ENCODE data around the gene FBXO34. TPM values are rescaled to one million over a fixed set of nuclear protein-coding genes. Genes with fewer than 3 reads are reported as not detected.
A peak's percentile ranks its signal among the peaks of the same experiment; 100 is the strongest.

FBXO34 gene
- total and polyA plus RNA-seq, 4 experiments from 2014 or later: 33.8 to 44.1 (median 42.9) TPM

GRCh38 chr14:55329999-55330710 lies 58.9 kb downstream of the FBXO34 start:
- no peaks in the 10 kb centered on the region for H3K27me3 Mint-ChIP-seq
- DNase-seq: peak in 1 of 5 donors; percentile 55
- no peaks in the 10 kb centered on the region for H3K9me3 Mint-ChIP-seq
- no peak overlapping the region for H3K4me3 ChIP-seq (ENCODE audit: low read length in 2 of 2)
- no peaks in the 10 kb centered on the region for H3K27me3 ChIP-seq (ENCODE audit: insufficient read depth, low read length)
- H3K27ac Mint-ChIP-seq: peak overlapping the region; percentile 54 to 84 (median 80)
- H3K27ac ChIP-seq (ENCODE audit: low read depth, low read length): no peak overlapping the region
- POLR2A ChIA-PET (ENCODE audit: partially characterized antibody): interaction anchor here (1.5 kb wide), 1 partner anchor 24 kb away, joined by 4 read pairs; no protein-coding TSS in a partner anchor
- CTCF ChIA-PET (ENCODE audit: partially characterized antibody): interaction anchor here (1.0 to 7.2 kb wide), 4 partner anchors 24 to 60 kb away, joined by 4 to 92 read pairs (median 6); partner anchors contain the start of gene FBXO34
- H3K4me3 Mint-ChIP-seq: peak overlapping the region in 7 of 8 donors; percentile 1 to 75 (median 57)
- peaks cover 79% of the 10 kb centered on the region for H3K4me1 ChIP-seq (ENCODE audit: insufficient read depth, low read length)
- H3K36me3 Mint-ChIP-seq: peaks cover 0 to 2% of the 10 kb centered on the region in 2 donors
- no peaks in the 10 kb centered on the region for H3K9me3 ChIP-seq (ENCODE audit: control insufficient read depth in 1 of 2, low read length in 2 of 2)
- intact Hi-C loops (cut with micrococcal nuclease): no loop called here
- no peaks in the 10 kb centered on the region for H3K36me3 ChIP-seq (ENCODE audit: insufficient read depth, low read length)
- peaks cover 59 to 86% (median 73%) of the 10 kb centered on the region in 4 donors for H3K4me1 Mint-ChIP-seq

- no peaks in the 10 kb centered on the region for H3K36me3 ChIP-seq (ENCODE audit: insufficient read depth, low read length)
- intact Hi-C loops (cut with micrococcal nuclease): loop anchor here (1.0 kb wide), 1 partner anchor 21 kb away; no protein-coding TSS in a partner anchor
- peak overlapping the region; percentile 67 for H3K27ac ChIP-seq (ENCODE audit: low read depth, low read length)
- peak overlapping the region; percentile 55 to 56 for H3K4me3 ChIP-seq (ENCODE audit: low read length in 2 of 2)
- Mint-ChIP-seq H3K27ac (peak overlapping the region; percentile 86 to 97 (median 94)), H3K4me3 (peak overlapping the region; percentile 88 to 97 (median 90)), H3K27me3 (no peaks in the 10 kb centered on the region), H3K4me1 (peaks cover 60 to 89% (median 75%) of the 10 kb centered on the region in 4 donors), H3K36me3 (peaks cover 0 to 1% of the 10 kb centered on the region in 2 donors), H3K9me3 (no peaks in the 10 kb centered on the region)
- POLR2A ChIA-PET (ENCODE audit: partially characterized antibody): interaction anchor here (0.6 to 3.7 kb wide), 18 partner anchors 15 to 1936 kb away, joined by 3 to 43 read pairs (median 4); partner anchors contain the start of genes AP5M1, EXOC5, FBXO34 and GCH1
- peak; percentile 38 to 50 (median 42) for DNase-seq
- peaks cover 83% of the 10 kb centered on the region for H3K4me1 ChIP-seq (ENCODE audit: insufficient read depth, low read length)
- H3K27me3 ChIP-seq (ENCODE audit: insufficient read depth, low read length): no peaks in the 10 kb centered on the region
- H3K9me3 ChIP-seq (ENCODE audit: control insufficient read depth in 1 of 2, low read length in 2 of 2): no peaks in the 10 kb centered on the region
- CTCF ChIA-PET (ENCODE audit: partially characterized antibody): interaction anchor here (0.8 to 7.2 kb wide), 14 partner anchors 10 to 282 kb away, joined by 3 to 92 read pairs (median 6); partner anchors contain the start of gene FBXO34
These were observed 61.7 kb downstream of the FBXO34 start for GRCh38 chr14:55332654-55333570.

GRCh38 chr14:55333711-55334485 lies 62.7 kb downstream of the FBXO34 start:
- Histone ChIP-seq H3K27me3 (ENCODE audit: insufficient read depth, low read length) (no peaks in the 10 kb centered on the region), H3K36me3 (ENCODE audit: insufficient read depth, low read length) (no peaks in the 10 kb centered on the region), H3K27ac (ENCODE audit: low read depth, low read length) (peak overlapping the region; percentile 67), H3K4me3 (ENCODE audit: low read length in 2 of 2) (peak overlapping the region; percentile 11 to 37), H3K4me1 (ENCODE audit: insufficient read depth, low read length) (peaks cover 84% of the 10 kb centered on the region), H3K9me3 (ENCODE audit: control insufficient read depth in 1 of 2, low read length in 2 of 2) (no peaks in the 10 kb centered on the region)
- H3K27ac Mint-ChIP-seq: peak overlapping the region; percentile 86 to 97 (median 94)
- CTCF ChIA-PET (ENCODE audit: partially characterized antibody): interaction anchor here (0.8 to 7.2 kb wide), 13 partner anchors 9 to 283 kb away, joined by 3 to 92 read pairs (median 7); partner anchors contain the start of gene FBXO34
- no peaks in the 10 kb centered on the region for H3K27me3 Mint-ChIP-seq
- H3K9me3 Mint-ChIP-seq: no peaks in the 10 kb centered on the region
- POLR2A ChIA-PET (ENCODE audit: partially characterized antibody): interaction anchor here (1.1 to 3.7 kb wide), 13 partner anchors 14 to 1935 kb away, joined by 4 to 43 read pairs (median 7); partner anchors contain the start of genes AP5M1, EXOC5, FBXO34 and GCH1
- H3K4me1 Mint-ChIP-seq: peaks cover 60 to 90% (median 74%) of the 10 kb centered on the region in 4 donors
- intact Hi-C loops (cut with micrococcal nuclease): loop anchor here (1.0 to 2.0 kb wide), 2 partner anchors 13 to 20 kb away; no protein-coding TSS in a partner anchor
- H3K4me3 Mint-ChIP-seq: peak overlapping the region; percentile 81 to 93 (median 89)
- peak in 4 of 5 donors; percentile 37 to 56 (median 40) for DNase-seq
- H3K36me3 Mint-ChIP-seq: peaks cover 0 to 1% of the 10 kb centered on the region in 2 donors

GRCh38 chr14:55336162-55336561 lies 64.9 kb downstream of the FBXO34 start:
- H3K27ac ChIP-seq (ENCODE audit: low read depth, low read length): peak overlapping the region; percentile 36
- ChIA-PET POLR2A (ENCODE audit: partially characterized antibody) (interaction anchor here (0.7 to 3.8 kb wide), 3 partner anchors 12 to 223 kb away, joined by 3 to 47 read pairs (median 4); no protein-coding TSS in a partner anchor), CTCF (ENCODE audit: partially characterized antibody) (interaction anchor here (3.4 to 5.5 kb wide), 2 partner anchors 19 to 65 kb away, joined by 26 to 80 read pairs; partner anchors contain the start of gene FBXO34)
- no peaks in the 10 kb centered on the region for H3K27me3 Mint-ChIP-seq
- peaks cover 84% of the 10 kb centered on the region for H3K4me1 ChIP-seq (ENCODE audit: insufficient read depth, low read length)
- H3K4me1 Mint-ChIP-seq: peaks cover 60 to 90% (median 75%) of the 10 kb centered on the region in 4 donors
- no peaks in the 10 kb centered on the region for H3K9me3 Mint-ChIP-seq
- H3K27ac Mint-ChIP-seq: peak overlapping the region; percentile 66 to 95 (median 89)
- peak overlapping the region; percentile 34 to 83 (median 66) for H3K4me3 Mint-ChIP-seq
- DNase-seq: peak; percentile 31 to 74 (median 53)
- H3K9me3 ChIP-seq (ENCODE audit: control insufficient read depth in 1 of 2, low read length in 2 of 2): no peaks in the 10 kb centered on the region
- no peaks in the 10 kb centered on the region for H3K27me3 ChIP-seq (ENCODE audit: insufficient read depth, low read length)
- intact Hi-C loops (cut with micrococcal nuclease): loop anchor here (5.0 kb wide), 1 partner anchor 36 kb away; no protein-coding TSS in a partner anchor
- H3K36me3 Mint-ChIP-seq: no peaks in the 10 kb centered on the region
- H3K4me3 ChIP-seq (ENCODE audit: low read length in 2 of 2): no peak overlapping the region
- no peaks in the 10 kb centered on the region for H3K36me3 ChIP-seq (ENCODE audit: insufficient read depth, low read length)

GRCh38 chr14:55336691-55337090 lies 65.5 kb downstream of the FBXO34 start:
- Mint-ChIP-seq H3K27me3 (no peaks in the 10 kb centered on the region), H3K4me3 (peak overlapping the region in 7 of 8 donors; percentile 34 to 83 (median 73)), H3K4me1 (peaks cover 63 to 95% (median 78%) of the 10 kb centered on the region in 4 donors), H3K36me3 (no peaks in the 10 kb centered on the region), H3K27ac (peak overlapping the region; percentile 84 to 96 (median 92)), H3K9me3 (no peaks in the 10 kb centered on the region)
- Histone ChIP-seq H3K36me3 (ENCODE audit: insufficient read depth, low read length) (no peaks in the 10 kb centered on the region), H3K9me3 (ENCODE audit: control insufficient read depth in 1 of 2, low read length in 2 of 2) (no peaks in the 10 kb centered on the region), H3K27me3 (ENCODE audit: insufficient read depth, low read length) (no peaks in the 10 kb centered on the region), H3K4me1 (ENCODE audit: insufficient read depth, low read length) (peaks cover 89% of the 10 kb centered on the region), H3K27ac (ENCODE audit: low read depth, low read length) (peak overlapping the region; percentile 56), H3K4me3 (ENCODE audit: low read length in 2 of 2) (no peak overlapping the region)
- POLR2A ChIA-PET (ENCODE audit: partially characterized antibody): interaction anchor here (0.7 to 3.8 kb wide), 5 partner anchors 12 to 223 kb away, joined by 3 to 47 read pairs (median 12); partner anchors contain the start of gene FBXO34
- peak in 1 of 5 donors; percentile 53 for DNase-seq
- CTCF ChIA-PET (ENCODE audit: partially characterized antibody): interaction anchor here (0.6 to 5.5 kb wide), 3 partner anchors 18 to 66 kb away, joined by 3 to 80 read pairs (median 26); partner anchors contain the start of gene FBXO34
- intact Hi-C loops (cut with micrococcal nuclease): loop anchor here (1.0 to 5.0 kb wide), 2 partner anchors 36 to 65 kb away; partner anchors contain the start of gene FBXO34

Measured in CD4-positive, alpha-beta memory T cell (primary cell).